Measurements from ENCODE around the gene LIPC.

LIPC gene

GRCh38 chr15:58551084-58551763 lies 119.4 kb downstream of the LIPC start:
- H3K79me2 ChIP-seq (ENCODE audit: insufficient read depth, low read length) = no peaks in the 10 kb centered on the region
- no peak overlapping the region for H3K27ac ChIP-seq (ENCODE audit: low read depth, low read length)
- no peak overlapping the region for H3K4me3 ChIP-seq (ENCODE audit: insufficient read depth, low read length, poor library complexity, severe bottlenecking)
- no peaks in the 10 kb centered on the region for H3K9me2 ChIP-seq (replicated peaks; ENCODE audit: insufficient read depth, low read length)
- no peak overlapping the region for H2AFZ ChIP-seq (ENCODE audit: low read depth, low read length, severe bottlenecking)
- no peaks in the 10 kb centered on the region for H3K36me3 ChIP-seq (ENCODE audit: low read length)
- TF ChIP-seq CTCF (IDR thresholded peaks at IDR 0.05; ENCODE audit: insufficient read depth, low read length, poor library complexity, severe bottlenecking) (no peak), EZH2phosphoT487 (conservative IDR thresholded peaks at IDR 0.05; ENCODE audit: low read length) (no peak)
- H4K20me1 ChIP-seq (ENCODE audit: low read depth, low read length) = no peaks in the 10 kb centered on the region
- no peak overlapping the region for H3K4me2 ChIP-seq (ENCODE audit: low read depth, low read length, poor library complexity, severe bottlenecking)
- no peaks in the 10 kb centered on the region for H3K9me3 ChIP-seq (ENCODE audit: insufficient read depth, low read length)
- H3K27me3 ChIP-seq (ENCODE audit: low read length) = no peaks in the 10 kb centered on the region
- H3F3A ChIP-seq (ENCODE audit: insufficient read depth) = no peaks in the 10 kb centered on the region
- H3K9ac ChIP-seq (ENCODE audit: low read length) = no peak overlapping the region

DNA sequence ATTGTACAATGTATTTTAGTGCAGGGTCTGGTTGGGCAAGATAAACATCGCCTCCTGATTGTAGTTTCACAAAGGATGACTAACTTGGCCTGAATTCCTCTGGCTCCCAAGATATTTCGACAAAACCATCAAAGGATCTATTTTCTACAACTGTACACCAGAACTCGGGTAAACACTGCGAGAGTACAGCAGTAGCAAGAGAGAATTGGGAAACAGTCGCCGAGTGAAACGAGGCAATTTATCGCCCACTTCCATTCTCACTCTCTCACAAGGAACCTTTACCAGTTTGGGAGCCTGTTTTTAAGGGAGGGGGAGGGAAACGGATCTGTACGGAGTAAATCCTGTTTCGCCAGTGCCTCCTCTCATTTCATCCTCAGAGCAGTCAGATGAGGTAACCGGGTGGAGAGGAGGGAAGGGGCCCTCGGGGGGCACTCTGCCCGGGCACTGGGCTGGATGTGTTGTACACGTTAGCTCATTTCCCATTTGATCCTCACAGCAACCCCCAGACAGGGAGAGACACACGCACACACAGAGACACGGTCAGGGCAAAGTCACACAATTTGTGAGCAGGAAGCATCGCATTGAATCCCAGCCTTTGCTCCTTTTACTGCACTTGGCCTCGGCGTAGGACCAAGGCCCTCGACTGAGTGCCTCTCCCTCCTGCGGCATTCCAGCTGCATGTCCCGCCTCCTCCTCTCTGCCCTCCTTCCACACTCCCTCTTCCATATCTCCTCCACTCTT lies 120.1 kb downstream of the LIPC start:
- H2AFZ ChIP-seq (ENCODE audit: low read depth, low read length, severe bottlenecking) = no peak overlapping the region
- H3K4me3 ChIP-seq (ENCODE audit: insufficient read depth, low read length, poor library complexity, severe bottlenecking) = no peak overlapping the region
- no peaks in the 10 kb centered on the region for H3K9me2 ChIP-seq (replicated peaks; ENCODE audit: insufficient read depth, low read length)
- H3K9ac ChIP-seq (ENCODE audit: low read length) = no peak overlapping the region
- no peaks in the 10 kb centered on the region for H3K79me2 ChIP-seq (ENCODE audit: insufficient read depth, low read length)
- H3K36me3 ChIP-seq (ENCODE audit: low read length) = no peaks in the 10 kb centered on the region
- H4K20me1 ChIP-seq (ENCODE audit: low read depth, low read length) = no peaks in the 10 kb centered on the region
- no peak overlapping the region for H3K4me2 ChIP-seq (ENCODE audit: low read depth, low read length, poor library complexity, severe bottlenecking)
- H3K27me3 ChIP-seq (ENCODE audit: low read length) = no peaks in the 10 kb centered on the region
- TF ChIP-seq CTCF (IDR thresholded peaks at IDR 0.05; ENCODE audit: insufficient read depth, low read length, poor library complexity, severe bottlenecking) (no peak), EZH2phosphoT487 (conservative IDR thresholded peaks at IDR 0.05; ENCODE audit: low read length) (no peak)
- no peaks in the 10 kb centered on the region for H3K9me3 ChIP-seq (ENCODE audit: insufficient read depth, low read length)
- no peaks in the 10 kb centered on the region for H3F3A ChIP-seq (ENCODE audit: insufficient read depth)
- no peak overlapping the region for H3K27ac ChIP-seq (ENCODE audit: low read depth, low read length)

GRCh38 chr15:58552505-58553364 lies 120.9 kb downstream of the LIPC start:
- H2AFZ ChIP-seq (ENCODE audit: low read depth, low read length, severe bottlenecking) = no peak overlapping the region
- no peak overlapping the region for H3K4me2 ChIP-seq (ENCODE audit: low read depth, low read length, poor library complexity, severe bottlenecking)
- no peak overlapping the region for H3K9ac ChIP-seq (ENCODE audit: low read length)
- H3K79me2 ChIP-seq (ENCODE audit: insufficient read depth, low read length) = no peaks in the 10 kb centered on the region
- no peaks in the 10 kb centered on the region for H3K27me3 ChIP-seq (ENCODE audit: low read length)
- H3K9me3 ChIP-seq (ENCODE audit: insufficient read depth, low read length) = no peaks in the 10 kb centered on the region
- no peaks in the 10 kb centered on the region for H3K36me3 ChIP-seq (ENCODE audit: low read length)
- no peak overlapping the region for H3K4me3 ChIP-seq (ENCODE audit: insufficient read depth, low read length, poor library complexity, severe bottlenecking)
- TF ChIP-seq CTCF (IDR thresholded peaks at IDR 0.05; ENCODE audit: insufficient read depth, low read length, poor library complexity, severe bottlenecking) (no peak), EZH2phosphoT487 (conservative IDR thresholded peaks at IDR 0.05; ENCODE audit: low read length) (no peak)
- no peaks in the 10 kb centered on the region for H3K9me2 ChIP-seq (replicated peaks; ENCODE audit: insufficient read depth, low read length)
- no peak overlapping the region for H3K27ac ChIP-seq (ENCODE audit: low read depth, low read length)
- no peaks in the 10 kb centered on the region for H4K20me1 ChIP-seq (ENCODE audit: low read depth, low read length)
- no peaks in the 10 kb centered on the region for H3F3A ChIP-seq (ENCODE audit: insufficient read depth)
